Effector memory CD8-positive, alpha-beta T cell (primary cell): Measurements from ENCODE around the gene NUB1.

Experiments
- ATAC-seq: fragments of 150-1000 bp; cut with Tn5 transposase; replicated peaks from 2 replicates; pipeline ENCODE4 v1.10.0; 2021; ENCODE audit warnings: mild to moderate bottlenecking, moderate library complexity
- DNase-seq, 3 experiments: peaks; one replicate each; pipeline ENCODE4 v3.0.0; 2021
- H3K27ac Mint-ChIP-seq, 2 donors: one replicate each; pipeline ENCODE4 v1.8.0; 2022; ENCODE audit warnings: mild to moderate bottlenecking in 2 of 2, mixed read lengths in 2 of 2, moderate library complexity in 2 of 2
- H3K27me3 Mint-ChIP-seq, 2 donors: one replicate each; pipeline ENCODE4 v1.8.0; 2022; ENCODE audit warnings: mixed read lengths in 2 of 2
- H3K36me3 Mint-ChIP-seq: one replicate; pipeline ENCODE4 v1.8.0; 2022; ENCODE audit warnings: mild to moderate bottlenecking, moderate library complexity, mixed read lengths; ENCODE audit not compliant: insufficient read depth
- H3K4me1 Mint-ChIP-seq, 2 donors: one replicate each; pipeline ENCODE4 v1.8.0; 2022; ENCODE audit warnings: low read depth in 2 of 2, mixed read lengths in 2 of 2
- H3K4me3 Mint-ChIP-seq, 2 donors: one replicate each; pipeline ENCODE4 v1.8.0; 2022; ENCODE audit warnings: mild to moderate bottlenecking in 2 of 2, mixed read lengths in 2 of 2, moderate library complexity in 2 of 2
- H3K9me3 Mint-ChIP-seq, 2 donors: one replicate each; pipeline ENCODE4 v1.8.0; 2022; ENCODE audit warnings: mixed read lengths in 2 of 2

NUB1 gene

DNA sequence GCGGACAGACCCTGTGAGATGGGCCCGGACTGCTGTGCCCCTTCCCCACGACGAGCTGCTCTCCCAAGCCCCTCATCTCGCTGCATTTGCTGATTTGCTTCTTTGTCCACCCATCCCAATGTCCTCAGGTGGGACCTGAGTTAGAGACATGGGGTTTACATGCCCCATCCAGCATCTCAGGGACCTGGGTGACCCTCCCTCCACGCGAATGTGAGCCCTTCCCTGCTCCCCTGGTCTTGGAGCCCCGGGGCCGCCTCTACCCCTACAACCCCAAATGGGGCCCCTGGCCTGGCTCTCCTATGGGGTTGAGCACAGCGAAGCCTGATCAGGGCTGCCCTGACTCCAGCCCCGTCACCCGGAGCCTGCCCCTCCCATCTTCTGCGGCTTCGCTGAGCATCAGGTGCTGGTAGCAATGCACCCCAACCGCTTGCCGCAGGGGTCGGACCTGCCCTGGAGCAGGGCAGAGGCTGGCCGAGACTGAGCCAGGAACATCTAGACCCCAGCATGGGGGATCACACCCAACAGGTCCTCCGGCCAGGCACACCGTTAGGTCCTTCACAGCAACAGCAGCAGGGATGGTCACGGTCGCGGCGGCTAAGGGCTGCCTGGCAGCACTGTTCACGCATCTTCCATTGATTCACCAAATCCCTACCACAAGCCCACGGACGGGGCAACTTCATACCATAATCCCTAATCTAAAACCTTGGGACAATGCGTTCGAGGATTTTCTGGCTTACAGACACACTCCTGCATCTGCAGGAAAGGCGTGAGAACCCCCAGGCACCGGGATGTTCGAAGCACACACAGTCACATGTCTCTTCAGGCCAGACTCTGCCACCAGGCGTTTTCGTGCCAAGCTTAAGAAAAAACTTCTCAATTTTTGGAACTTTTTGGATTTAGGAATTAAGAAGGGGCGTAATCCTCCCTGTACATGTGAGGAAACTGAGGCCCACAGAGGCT is 52.7 kb downstream of the NUB1 start:
- DNase-seq = no peak
- Mint-ChIP-seq H3K9me3 (no peaks in the 10 kb centered on the region), H3K4me3 (no peak overlapping the region), H3K4me1 (peaks cover 0 to 26% of the 10 kb centered on the region in 2 donors), H3K27me3 (peaks cover 10 to 11% of the 10 kb centered on the region in 2 donors), H3K27ac (no peak overlapping the region), H3K36me3 (peaks cover 4% of the 10 kb centered on the region)
- no peak for ATAC-seq

DNA sequence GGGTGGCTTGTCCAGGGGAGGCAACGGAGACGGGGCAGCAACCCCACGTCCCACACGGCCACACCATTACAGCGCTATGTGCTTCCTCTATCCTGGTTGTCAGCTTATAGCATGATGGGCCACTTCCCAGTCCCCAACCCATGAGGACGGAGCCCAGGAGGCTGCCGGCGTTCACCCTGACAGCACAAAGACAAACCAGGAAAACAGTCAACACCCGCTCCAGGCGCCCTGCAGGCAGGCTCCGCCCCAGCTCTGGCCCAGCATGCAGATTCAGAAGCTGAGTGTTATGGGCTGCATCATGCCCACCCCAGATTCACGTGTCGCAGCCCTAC is 53.4 kb downstream of the NUB1 start:
- peaks cover 0 to 29% of the 10 kb centered on the region in 2 donors for H3K4me1 Mint-ChIP-seq
- DNase-seq (no peak), ATAC-seq (no peak)
- no peak overlapping the region for H3K4me3 Mint-ChIP-seq
- H3K27me3 Mint-ChIP-seq = peaks cover 10 to 11% of the 10 kb centered on the region in 2 donors
- no peaks in the 10 kb centered on the region for H3K9me3 Mint-ChIP-seq
- peaks cover 4% of the 10 kb centered on the region for H3K36me3 Mint-ChIP-seq
- no peak overlapping the region for H3K27ac Mint-ChIP-seq

DNA sequence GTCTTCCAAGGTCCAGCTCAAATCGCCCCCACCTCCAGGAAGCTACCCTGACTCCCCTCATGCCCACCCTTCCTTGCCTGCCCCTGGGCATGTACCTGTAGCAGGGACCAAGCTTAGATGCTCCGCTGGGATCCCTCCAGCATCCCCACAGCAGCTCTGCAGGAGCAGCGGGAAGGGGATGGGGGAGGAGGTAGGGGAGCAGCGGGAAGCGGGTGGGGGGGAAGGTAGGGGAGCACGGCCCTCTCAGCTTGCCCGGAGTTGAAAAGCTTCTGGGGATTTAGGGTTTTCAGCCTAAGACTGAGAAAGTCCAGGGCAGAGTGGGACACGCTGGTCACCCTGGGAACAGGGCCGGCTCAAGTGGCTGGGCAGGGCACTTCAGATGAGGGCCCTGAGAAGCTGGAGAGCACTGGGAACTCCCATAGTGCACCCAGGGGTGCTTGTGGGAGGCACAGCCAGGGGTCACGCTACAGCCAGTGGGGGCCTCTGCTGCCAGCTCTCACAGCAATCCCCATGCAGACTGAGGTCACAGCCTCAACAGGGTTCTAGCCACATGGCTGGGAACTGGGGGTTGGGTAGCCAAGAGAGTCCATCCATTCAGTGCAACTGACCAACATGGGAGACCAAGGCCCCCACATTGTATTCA is 54.8 kb downstream of the NUB1 start:
- H3K36me3 Mint-ChIP-seq = peaks cover 4% of the 10 kb centered on the region
- ATAC-seq (peak; percentile 12), DNase-seq (no peak)
- H3K4me3 Mint-ChIP-seq = no peak overlapping the region
- H3K27me3 Mint-ChIP-seq = no peaks in the 10 kb centered on the region
- H3K4me1 Mint-ChIP-seq = peaks cover 0 to 32% of the 10 kb centered on the region in 2 donors
- H3K9me3 Mint-ChIP-seq = no peaks in the 10 kb centered on the region
- peak overlapping the region in 1 of 2 donors; percentile 70 for H3K27ac Mint-ChIP-seq

DNA sequence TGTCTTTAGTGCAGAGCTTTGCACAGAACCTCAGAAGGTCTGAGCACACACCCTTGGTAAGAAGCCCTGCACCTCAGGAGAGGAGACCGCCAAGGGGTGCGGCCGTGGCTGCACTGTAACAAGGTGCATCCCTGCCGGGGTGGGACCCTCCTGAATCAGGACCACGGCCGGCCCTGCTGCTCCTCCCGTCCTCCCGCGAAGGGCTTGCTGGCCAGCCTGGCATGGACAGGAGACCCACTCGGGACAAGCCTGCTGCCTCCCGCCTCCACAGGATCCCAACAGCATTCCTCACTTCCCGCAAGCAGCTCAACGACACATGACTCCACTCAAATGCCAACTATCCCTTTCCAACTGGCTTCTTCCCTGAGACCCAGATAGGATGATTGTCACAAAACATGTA is 55.4 kb downstream of the NUB1 start:
- peaks cover under 1 to 32% of the 10 kb centered on the region in 2 donors for H3K4me1 Mint-ChIP-seq
- no peak for DNase-seq

DNA sequence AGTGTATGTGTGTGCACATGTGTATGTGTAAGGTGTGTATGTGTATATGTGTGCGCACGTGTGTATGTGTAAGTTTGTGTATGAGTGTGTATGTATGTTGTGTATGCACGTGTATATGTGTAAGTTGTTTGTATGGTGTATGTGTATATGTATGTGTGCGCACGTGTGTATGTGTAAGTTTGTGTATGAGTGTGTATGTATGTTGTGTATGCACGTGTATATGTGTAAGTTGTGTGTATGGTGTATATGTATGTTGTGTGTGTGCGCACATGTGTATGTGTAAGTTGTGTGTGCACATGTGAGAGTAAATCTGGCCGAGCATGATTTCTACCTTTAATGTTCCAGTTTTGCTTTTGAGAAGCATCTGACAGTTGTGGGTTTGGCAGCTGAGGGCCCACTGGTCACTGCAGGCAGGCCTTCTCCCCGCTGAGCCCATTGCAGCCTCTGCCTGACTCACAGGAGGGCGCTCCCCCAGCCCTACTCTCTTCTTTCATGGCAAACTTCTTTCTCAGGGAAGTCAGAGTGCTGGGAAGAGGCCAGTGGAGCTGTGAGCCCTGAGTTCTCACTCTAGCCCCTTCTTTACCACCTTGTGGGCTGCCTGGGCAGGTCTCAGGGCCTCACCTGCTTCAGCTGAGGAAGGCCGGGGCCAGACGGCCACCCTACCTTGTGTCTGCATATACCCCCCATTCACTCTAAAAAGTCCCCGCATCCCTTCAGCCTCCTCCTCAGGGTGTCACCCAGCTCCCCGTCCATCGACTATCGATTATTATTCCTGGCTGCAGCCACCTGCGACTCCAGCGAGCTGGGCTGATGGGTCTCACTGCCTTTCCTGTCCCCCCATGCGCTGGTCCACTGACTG is 57.1 kb downstream of the NUB1 start:
- ATAC-seq = no peak
- peaks cover 3 to 35% of the 10 kb centered on the region in 2 donors for H3K4me1 Mint-ChIP-seq
- no peak for DNase-seq
- no peaks in the 10 kb centered on the region for H3K9me3 Mint-ChIP-seq
- no peaks in the 10 kb centered on the region for H3K27me3 Mint-ChIP-seq
- no peak overlapping the region for H3K4me3 Mint-ChIP-seq
- H3K36me3 Mint-ChIP-seq = peaks cover 4% of the 10 kb centered on the region
- H3K27ac Mint-ChIP-seq = no peak overlapping the region

More for the DNA sequence above, 55.4 kb downstream of the NUB1 start:
- peak; percentile 23 for ATAC-seq
- Mint-ChIP-seq H3K4me3 (peak overlapping the region in 1 of 2 donors; percentile 38), H3K27ac (peak overlapping the region in 1 of 2 donors; percentile 70), H3K9me3 (no peaks in the 10 kb centered on the region), H3K36me3 (peaks cover 4% of the 10 kb centered on the region), H3K27me3 (no peaks in the 10 kb centered on the region)

DNA sequence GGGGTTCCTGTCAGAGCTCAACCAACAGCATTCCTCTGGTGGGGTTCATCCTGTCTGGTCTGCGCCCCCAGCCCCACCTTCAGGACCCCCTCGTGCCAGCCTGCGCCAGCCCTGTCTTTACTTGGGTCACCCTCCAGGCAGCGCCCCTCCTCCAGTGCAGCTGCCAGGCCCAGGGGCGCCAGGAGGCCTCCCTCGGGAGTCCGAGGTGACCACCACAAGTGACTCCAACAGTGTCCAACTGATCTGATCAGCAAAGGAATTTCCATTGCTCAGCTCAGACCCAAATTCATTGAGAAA is 57.6 kb downstream of the NUB1 start:
- Mint-ChIP-seq H3K36me3 (peaks cover 4% of the 10 kb centered on the region), H3K4me1 (peaks cover 3 to 37% of the 10 kb centered on the region in 2 donors), H3K27me3 (no peaks in the 10 kb centered on the region), H3K27ac (no peak overlapping the region), H3K4me3 (no peak overlapping the region), H3K9me3 (no peaks in the 10 kb centered on the region)
- ATAC-seq (no peak), DNase-seq (no peak)

DNA sequence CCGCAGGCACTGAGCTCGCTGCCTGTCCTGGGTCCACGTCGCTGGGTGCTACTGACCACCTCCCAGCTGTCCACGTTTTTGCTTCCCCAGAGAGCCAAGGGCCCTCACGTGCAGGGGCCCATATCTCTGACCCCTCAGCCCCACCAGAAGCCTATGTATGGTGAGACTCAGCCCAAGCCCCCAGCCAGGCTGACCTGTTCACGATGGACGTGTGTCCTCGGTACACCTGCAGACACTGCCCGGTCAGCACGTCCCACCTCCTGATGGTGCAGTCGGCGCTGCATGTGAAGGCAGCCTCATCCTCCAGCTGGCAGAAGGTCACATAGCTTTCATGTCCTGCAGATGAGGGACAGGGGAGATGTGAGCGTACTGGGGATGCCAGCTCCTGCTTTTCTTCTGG is 58.3 kb downstream of the NUB1 start:
- Mint-ChIP-seq H3K4me3 (no peak overlapping the region), H3K36me3 (peaks cover 4% of the 10 kb centered on the region), H3K27me3 (no peaks in the 10 kb centered on the region), H3K27ac (no peak overlapping the region), H3K4me1 (peaks cover 3 to 40% of the 10 kb centered on the region in 2 donors), H3K9me3 (no peaks in the 10 kb centered on the region)
- ATAC-seq (no peak), DNase-seq (no peak)

DNA sequence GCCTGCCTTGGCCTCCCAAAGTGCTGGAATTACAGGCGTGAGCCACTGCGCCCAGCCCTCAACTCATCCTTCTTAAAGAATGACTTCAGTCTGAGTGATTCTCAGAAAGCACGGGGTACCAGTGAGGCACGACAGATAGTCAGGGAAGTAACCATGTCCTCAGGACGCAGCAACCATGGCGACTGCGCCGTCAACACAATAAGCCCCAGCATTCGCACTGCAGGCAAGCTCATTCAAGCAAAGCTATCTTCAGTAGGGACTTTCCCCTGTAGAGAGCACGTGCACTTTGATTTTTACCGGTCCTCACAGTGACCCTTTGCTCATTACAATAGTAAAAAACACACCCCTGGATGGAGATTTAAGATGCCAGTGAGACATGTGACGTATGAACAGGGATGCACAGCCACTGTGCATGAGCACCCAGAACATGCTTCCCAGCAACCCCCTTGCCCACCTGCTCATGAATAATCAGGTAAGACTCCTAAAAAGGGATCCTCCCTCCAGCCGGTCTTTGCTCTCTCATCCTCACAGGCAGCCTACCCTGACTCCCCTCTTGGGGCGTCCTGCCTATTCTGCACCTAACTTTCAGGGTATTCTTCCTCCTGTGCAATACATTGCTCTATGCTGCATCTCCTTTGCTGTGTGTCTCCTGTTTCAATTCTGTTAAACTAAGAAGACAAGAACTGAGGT is 59.2 kb downstream of the NUB1 start:
- H3K4me3 Mint-ChIP-seq = no peak overlapping the region
- peaks cover 3 to 42% of the 10 kb centered on the region in 2 donors for H3K4me1 Mint-ChIP-seq
- peak; percentile 43 for ATAC-seq
- H3K9me3 Mint-ChIP-seq = no peaks in the 10 kb centered on the region
- H3K27me3 Mint-ChIP-seq = no peaks in the 10 kb centered on the region
- H3K36me3 Mint-ChIP-seq = peaks cover 8% of the 10 kb centered on the region
- DNase-seq = no peak
- peak overlapping the region in 1 of 2 donors; percentile 32 for H3K27ac Mint-ChIP-seq

DNA sequence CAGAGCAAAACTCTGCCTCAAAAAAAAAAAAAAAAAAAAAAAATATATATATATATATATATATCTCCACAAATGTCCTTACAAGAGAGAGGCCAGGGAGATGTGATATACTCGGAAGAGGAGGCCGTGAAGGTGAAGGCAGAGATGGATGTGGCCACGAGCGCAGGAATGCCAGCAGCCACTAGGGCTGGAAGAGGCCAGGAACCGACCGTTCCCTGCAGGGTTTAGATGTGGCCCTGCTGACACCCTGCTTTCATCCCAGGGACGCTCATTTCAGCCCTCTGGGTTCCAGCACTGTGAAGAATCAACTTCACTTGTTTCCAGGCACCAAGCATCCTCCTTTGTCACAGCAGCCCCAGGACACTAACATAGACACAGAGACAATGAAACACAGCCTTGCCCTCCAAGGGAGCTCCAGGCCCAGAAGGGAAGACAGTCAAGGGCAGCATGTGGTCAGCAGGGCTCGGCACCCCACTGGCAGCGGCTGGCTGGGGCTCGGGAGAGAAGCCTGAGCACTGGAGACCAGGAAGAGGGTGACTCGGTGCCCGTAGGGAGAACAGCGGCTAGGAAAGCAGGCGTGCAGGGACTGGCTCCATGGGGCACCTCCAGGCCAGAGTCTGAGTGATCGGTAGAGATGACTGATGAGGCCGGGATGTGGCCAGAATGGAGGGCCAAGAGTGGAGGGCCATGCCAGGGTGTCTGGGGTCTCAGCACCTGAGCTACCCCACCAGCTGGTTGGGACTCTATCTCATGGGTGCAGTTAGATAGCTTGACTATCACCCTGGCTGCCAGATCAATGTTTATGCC is 60.6 kb downstream of the NUB1 start:
- no peaks in the 10 kb centered on the region for H3K27me3 Mint-ChIP-seq

DNA sequence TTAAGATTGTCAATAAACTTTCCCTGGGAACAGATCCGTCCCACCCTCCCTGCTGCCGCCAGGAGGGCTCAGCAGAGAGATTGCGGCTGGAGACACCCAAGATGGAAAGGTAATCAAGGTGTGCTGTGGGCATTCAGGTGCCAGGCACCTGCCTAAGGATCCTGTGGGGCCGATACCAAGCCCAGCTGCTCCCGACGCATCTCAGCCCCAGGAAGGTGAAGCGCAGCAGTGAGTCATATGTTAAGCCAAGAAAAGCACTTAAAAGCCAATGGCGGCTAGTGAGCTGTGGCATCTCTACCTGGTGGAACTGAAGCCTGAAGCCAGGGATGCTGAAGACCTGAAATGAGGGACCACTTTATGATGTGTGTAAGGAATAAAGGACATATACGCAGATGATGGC is 62.2 kb downstream of the NUB1 start:
- DNase-seq (no peak), ATAC-seq (no peak)
- Mint-ChIP-seq H3K27me3 (no peaks in the 10 kb centered on the region), H3K9me3 (no peaks in the 10 kb centered on the region), H3K4me1 (peaks cover 7 to 39% of the 10 kb centered on the region in 2 donors), H3K27ac (peak overlapping the region; percentile 10 to 98), H3K36me3 (peaks cover 13% of the 10 kb centered on the region), H3K4me3 (peak overlapping the region in 1 of 2 donors; percentile 27)

More for the DNA sequence above, 60.6 kb downstream of the NUB1 start:
- peak overlapping the region in 1 of 2 donors; percentile 65 for H3K27ac Mint-ChIP-seq
- no peak for DNase-seq
- no peak overlapping the region for H3K4me3 Mint-ChIP-seq
- no peak for ATAC-seq
- H3K36me3 Mint-ChIP-seq = peaks cover 8% of the 10 kb centered on the region
- no peaks in the 10 kb centered on the region for H3K9me3 Mint-ChIP-seq
- peaks cover 3 to 42% of the 10 kb centered on the region in 2 donors for H3K4me1 Mint-ChIP-seq

DNA sequence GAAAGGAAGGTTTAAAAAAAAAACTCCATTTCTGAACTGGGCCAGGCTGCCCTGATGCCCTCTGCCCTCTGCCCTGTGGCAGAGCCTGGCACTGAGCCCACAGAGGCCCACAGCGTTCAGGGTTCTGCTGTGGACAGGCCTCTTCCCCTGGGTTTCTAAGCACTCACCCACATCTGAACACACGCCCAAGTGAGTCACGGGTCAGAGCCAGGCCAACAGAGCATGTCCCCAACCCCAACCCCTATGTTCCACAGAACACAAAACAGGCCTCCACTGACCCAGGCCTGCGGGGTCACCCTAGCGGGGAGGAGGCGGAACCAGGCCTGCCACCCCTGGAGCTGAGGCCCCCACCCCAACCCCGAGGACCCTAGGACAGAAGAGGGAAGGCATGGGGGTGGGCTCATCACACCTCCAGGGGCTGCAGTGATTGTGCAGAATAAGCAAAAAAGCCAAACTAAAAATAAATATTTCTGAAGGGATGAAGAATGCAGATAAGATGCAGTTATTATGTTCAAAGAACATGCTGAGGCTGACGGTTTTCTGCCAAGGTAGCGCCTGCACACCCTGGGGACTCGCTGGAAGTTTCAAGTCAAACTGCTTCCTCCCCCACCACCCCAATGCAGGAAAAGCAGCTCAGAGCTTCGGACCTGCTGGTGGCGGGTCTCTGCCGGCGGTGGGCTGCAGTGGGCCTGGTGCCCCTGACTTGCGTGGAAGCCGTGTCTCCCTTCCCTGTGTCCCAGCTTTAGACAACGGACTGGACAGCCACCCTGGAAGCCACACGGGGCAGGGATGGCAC is 62.8 kb downstream of the NUB1 start:
- Mint-ChIP-seq H3K27me3 (no peaks in the 10 kb centered on the region), H3K9me3 (no peaks in the 10 kb centered on the region), H3K4me1 (peaks cover 8 to 35% of the 10 kb centered on the region in 2 donors), H3K27ac (peak overlapping the region; percentile 31 to 98), H3K36me3 (peaks cover 19% of the 10 kb centered on the region), H3K4me3 (peak overlapping the region in 1 of 2 donors; percentile 27)
- DNase-seq (peak in 2 of 3 experiments; percentile 31 to 32), ATAC-seq (peak; percentile 13)

DNA sequence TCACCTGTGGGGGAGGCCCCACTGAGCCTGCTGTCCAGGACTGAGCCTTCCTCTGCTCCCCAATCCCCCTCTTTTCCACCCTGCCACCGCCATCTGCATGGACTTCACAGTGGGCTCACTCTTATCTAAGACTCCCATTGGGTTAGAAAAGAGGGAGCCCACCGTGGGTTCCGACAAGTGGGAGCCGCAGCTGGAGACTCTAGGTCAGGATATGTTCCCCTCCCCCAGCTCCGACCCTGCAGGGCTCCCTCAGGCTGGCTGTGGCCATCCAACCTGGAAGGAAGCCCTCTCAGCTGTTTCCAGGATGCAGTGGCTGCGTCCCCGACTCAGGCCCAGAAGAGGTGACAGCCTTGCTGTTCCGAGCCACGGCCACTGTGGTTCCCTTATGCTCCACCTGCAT is 63.4 kb downstream of the NUB1 start:
- no peak for ATAC-seq
- peaks cover 8 to 32% of the 10 kb centered on the region in 2 donors for H3K4me1 Mint-ChIP-seq
- H3K27ac Mint-ChIP-seq = peak overlapping the region; percentile 31 to 98
- no peaks in the 10 kb centered on the region for H3K9me3 Mint-ChIP-seq
- peak overlapping the region in 1 of 2 donors; percentile 12 for H3K4me3 Mint-ChIP-seq
- H3K27me3 Mint-ChIP-seq = no peaks in the 10 kb centered on the region
- H3K36me3 Mint-ChIP-seq = peaks cover 26% of the 10 kb centered on the region
- DNase-seq = no peak
